Middle frontal gyrus (tissue), 1 donor: ENCODE measurements around the gene NEDD8.

ENCODE experiments used
- DNase-seq: peaks from one replicate; pipeline ENCODE4 v3.0.0-alpha.2; 2015; ENCODE audit warnings: low spot score; ENCODE audit errors: extremely low spot score

The NEDD8 gene

DNA sequence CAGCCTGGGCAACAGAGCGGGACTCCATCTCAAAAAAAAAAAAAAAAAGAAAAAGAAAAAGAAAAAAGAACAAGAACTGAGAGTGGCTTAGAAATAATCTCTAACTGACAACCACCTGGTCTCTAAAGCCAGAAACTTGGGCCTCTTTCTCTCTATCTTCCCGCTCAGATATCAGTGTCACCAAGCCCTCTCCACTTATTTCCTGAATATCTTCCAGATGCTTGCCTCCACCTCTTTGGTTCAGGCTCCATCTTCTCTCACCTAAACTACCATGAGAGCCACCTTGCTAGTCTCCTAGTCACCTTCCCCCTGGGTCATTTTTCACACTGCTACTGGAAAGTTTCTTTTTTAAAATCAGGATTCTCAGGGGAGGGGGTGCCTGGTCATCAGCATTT, 35.1 kb downstream of the NEDD8 start:
- DNase-seq: no peak

DNA sequence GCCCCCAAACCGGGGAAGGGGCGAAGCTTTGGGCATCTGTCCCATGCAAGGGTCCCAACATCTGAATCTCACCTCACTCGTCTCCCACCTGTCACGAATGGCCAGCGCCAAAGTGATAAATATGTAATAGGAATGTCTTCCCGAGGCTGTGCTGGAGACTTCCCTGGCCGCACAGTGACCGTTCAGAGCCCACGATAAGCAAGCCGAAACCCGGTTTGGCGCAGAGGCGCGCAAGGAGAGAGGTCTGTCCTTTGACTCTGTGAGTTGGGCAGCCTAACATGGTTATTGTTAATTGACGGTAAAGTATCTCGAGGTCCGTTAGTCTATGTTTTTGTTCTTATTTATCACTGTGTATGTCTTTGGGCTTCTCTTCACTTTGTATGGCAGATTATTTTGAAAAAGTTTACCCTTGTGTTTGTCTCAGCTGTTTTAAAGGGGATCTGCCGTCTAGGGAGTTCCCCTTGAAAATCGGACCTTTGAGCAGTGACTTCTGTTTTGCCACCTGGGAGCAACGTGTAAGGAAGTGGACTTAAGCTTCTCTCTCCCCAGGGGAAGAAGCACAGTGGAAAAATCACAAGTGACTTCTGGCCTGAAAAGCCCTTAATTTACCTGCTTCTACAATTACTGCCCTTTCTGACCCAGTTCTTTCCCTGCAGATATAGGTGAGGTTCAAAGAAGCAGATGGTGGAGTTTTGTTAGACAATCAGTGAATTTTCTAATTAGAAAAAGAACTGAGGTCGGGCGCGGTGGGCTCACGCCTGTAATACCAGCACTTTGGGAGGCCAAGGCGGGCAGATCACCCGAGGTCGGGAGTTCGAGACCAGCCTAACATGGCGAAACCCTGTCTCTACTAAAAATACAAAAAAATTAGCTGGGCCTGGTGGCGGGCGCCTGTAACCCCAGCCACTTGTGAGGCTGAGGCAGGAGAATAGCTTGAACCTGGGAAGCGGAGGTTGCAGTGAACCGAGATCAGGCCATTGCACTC, 35.8 kb downstream of the NEDD8 start:
- DNase-seq: no peak

DNA sequence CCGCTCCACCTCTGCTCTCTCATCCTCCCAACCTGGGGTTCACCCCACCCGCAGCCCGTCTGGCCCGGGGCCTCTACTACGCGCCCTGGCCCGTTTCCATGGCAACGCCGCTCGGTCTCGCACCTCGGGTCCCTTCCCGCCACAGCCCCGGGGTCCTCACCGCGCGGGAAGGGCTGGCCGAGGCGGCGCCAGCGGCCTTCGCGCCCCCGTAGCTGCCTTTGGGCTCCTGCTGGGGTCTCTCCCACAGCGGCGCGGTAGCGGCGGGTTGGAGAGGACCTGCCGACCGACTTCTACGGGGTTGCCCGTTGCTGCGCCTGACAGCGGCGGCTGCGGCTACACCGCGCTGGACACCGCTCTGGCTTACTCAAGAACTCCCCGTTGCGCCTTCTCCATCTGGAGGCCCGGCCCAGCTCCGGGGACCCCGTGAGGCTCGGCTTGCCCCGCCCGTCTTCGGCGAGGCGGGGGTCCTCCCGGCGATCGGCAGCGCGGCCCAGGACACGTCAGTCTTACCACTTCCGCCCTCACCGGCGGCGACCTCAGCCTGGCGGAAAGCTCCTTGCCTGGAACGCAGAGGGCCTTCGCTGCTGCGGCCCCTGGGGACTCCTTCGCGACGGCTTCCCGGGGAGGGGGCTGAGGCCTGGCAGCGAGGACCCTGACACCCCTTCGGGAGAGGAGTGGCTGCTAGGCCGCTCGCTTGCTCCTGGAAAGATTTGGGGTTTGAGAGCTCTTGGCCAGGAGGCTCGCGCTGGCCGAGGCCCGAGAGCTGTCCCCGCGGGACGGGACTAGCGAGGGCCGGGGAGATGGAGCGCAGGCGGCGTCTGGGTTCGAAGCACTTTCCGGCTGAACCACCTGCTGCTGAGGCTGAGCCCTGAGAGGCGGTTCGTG, 36.7 kb downstream of the NEDD8 start, which contains the start of gene TM9SF1:
TSS of gene TM9SF1 (minus strand) at position 256 of the 885 bp plus-strand sequence. CDS start 422 bp downstream, outside the sequence.
- DNase-seq: peak; percentile 58

DNA sequence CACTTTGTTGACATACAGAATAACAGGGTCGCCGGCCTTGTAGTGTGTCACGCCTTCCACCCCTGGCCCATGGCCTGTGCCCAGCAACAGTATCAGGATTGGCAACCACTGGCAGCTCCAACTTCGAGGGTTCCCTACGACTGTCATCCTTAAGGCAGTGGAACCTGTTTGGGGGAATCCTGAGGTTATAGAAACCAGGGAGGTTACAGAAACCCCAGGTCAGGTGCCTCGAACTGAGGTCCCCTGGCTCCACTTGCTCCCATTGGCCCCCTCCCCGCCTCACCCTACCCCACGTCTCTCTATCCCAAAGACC, 37.3 kb downstream of the NEDD8 start:
- DNase-seq: no peak

DNA sequence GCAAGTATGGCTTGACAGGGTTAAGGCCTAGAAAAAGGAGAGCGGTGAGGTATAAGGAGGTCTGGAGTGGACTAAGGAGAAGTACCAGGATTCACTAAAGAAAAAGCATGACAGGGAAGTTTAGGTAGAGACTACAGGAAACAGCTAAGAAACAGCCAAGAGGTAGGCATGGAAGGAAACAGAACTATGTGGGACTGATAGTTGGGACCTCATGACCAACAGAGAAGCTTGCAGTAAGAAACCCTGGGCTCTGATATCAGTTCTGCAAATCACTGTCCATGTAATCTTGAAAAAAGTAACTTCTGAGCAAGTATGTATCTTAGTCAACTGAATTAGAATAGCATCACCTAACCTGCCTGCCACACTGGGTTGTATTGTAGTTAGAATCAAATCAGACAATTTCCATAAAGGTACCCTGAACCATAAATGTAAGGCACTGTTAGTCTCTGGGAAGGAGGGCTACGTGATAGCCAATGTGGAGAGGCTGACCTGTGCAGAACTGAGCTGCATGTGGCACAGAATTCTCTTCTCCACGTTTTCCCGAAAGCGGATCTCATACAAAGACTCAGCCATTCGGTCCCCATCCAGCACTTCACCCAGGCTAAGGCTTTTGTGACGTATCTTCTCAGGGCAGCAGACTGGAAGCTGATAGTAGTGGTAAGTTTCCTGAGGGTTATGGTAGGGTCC, 37.8 kb downstream of the NEDD8 start:
- DNase-seq: no peak

DNA sequence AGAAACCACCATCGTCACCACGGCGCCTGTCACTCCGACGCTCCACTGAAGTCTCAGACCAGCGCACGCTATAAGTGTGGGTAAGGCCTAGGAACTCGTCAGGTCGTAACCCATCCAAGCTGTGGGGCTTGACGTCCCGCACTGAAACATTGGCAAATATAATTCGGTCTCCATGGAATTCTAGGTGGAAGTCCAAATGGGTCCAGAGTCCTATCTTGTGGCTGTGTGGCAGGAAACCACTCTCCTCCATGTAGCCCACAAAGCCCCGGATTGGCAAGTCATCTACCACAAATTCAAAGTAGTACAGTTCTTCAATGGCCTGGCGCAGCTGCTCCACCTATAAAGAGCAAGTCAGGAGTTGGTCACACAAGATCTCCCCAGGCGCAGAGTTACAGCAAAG, 39.2 kb downstream of the NEDD8 start:
- DNase-seq: no peak

DNA sequence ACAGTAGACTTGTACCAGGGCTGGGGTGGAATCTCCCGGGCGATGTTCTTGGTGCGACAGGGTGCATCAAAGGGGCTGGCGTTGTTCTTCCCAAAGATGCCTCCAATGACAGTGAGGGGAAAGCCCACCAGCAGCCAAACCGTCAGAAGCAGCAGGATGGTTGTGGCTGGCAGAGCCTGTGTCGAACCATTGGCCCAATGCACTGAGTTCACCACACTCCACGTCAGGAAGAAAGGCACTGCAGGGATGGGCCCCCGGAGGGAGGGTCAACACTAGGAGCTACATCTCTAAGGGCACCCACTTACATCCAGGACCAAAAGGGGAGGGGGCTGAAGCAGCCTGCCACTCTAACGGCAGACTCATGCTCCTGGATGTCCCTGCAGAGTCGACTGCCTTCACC, 41.8 kb downstream of the NEDD8 start:
- DNase-seq: no peak

DNA sequence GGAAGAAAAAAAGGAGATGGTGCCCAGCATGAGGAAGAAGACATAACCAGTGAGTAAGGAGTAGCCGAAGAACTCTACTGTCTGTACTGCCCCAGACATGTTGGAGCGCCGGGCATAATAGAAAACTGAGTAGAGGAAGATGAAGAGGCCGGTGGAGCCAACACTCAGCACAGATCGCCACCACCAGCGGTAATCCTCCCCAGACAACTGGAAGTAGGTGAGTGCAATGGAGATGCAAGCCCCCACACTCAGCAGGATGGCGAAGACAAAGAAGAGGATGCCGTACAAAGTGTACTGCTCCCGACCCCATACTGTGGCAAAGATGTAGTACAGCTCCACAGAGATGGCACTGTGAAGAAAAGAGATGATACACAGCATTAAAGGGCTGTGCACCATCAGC, 42.7 kb downstream of the NEDD8 start:
- DNase-seq: no peak

DNA sequence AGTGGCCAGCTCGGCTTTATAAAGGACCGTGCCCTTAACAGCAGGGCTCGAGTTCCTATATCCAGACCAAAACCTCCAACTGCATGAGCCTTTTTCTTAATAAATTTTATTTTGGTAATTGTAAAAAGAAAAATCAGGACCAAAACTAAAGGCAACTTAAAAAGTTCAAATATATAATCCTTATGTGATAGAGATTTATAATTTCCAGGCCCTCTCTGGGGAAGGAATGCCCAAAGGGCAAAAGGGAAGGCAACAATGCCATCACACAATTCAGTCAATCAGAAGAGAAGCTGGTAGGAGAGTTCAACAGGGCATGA, 43.1 kb downstream of the NEDD8 start:
- no peak for DNase-seq

DNA sequence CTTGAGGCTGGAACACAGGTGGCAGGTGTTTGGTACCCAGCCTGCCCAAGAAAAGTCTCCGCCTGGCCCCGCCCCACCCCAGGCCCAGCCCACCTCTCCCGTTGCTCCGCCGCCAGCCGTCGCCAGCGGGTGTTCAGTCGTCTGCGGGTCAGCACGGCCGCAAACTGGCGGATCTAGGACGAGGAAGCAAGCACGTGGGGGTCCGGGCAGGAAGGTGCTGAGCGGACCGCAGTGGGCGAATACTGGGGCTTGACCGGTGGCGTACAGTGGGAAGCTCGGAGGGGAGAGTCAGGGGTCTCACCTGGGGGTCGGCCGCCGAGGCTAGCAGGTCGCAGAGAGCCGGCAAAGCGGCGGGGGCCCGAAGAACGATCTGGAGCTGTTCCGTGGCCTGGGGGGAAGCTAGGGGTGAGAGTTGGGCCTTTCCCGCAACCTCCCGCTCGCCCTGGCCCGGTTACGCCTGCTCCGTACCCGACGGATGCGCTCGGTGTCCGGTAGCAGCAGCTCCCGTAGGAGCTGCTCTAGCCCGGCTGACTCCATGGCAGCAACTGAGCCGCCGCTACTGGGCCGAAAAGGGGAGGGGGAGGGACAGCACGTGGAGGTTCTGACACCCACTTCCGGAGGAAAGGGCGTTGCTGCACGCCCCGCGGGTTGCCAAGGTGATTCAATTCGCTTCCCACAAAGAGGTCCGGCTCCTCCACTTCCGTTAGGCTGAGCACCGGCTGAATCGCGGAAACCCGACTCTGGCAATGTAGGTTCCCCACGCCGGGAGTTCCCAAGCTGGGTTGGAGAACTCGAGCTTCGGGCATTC, 43.7 kb downstream of the NEDD8 start, which contains the start of gene IPO4:
TSS of gene IPO4 (minus strand) at position 566 of the 808 bp plus-strand sequence. CDS start at position 537, 29 bp downstream.
- DNase-seq: peak; percentile 91

DNA sequence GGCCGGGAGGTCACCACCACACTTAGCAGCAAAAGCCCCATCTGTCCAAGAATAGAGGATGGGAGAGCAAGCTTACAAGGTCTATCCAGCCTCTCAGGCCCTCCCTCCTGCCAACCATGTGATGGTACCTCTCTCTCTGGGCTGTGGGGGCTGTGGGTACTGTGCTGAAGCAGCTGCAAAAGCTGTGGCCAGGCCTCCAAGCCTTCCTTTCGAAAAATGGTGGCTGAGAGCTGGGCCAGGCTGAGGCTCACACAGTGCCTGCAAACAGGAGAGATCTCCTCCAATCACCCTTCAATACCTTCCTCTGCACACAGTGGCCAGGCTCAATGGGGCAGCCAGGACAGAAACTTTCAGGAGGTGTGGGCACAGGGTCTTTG, 44.6 kb downstream of the NEDD8 start:
- DNase-seq: no peak

DNA sequence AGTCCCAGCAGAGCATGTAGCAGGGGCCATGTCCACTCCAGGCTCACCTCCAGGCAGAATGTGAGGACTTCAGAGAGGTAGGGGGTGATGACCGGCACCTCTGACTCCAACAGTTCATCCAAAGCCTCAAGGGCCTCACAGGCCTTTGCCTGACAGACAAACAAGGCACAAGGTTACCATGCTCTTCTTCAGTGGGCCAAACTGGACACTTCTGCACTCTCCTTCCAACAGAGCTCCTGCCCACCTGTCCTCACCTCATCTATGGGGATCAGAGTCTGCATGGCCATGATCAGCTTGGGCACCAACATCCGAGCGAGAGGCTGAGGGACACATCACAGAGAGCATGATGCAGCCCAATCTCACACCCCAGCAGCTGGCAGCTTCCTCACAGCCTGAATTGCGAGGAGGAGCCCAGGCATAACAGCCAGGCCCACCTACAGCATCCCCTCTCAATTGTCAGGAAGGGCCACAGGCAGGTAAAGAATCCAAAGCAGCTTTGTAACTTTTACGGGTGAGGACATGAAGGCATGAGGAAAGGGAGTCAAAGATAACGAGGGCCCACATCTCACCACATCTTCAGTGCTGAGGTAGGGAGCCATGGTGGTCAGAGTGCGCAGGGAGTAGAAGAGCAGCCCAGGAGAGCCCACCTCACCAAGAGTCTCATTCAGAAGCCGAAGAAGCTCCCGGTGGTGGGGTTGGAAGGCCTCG, 45.2 kb downstream of the NEDD8 start:
- DNase-seq: no peak

DNA sequence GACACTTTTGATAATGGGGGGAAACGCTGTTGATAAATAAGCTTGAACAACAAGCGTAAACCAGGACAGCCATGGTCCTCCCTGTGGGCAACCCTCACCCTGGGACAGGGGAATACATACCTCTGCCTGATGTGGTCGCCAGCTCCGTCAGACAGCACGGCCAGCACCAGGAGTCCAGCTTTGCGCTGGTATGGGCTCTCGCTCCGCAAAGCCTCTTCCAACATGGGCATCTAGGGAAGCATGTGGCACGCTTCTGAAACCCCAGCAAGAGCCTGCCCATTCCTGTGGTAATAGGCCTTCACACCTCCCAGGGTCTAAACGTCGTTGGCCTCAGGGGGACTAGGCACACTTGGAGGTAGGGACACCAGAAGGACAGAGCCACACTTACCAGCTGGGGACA, 46.4 kb downstream of the NEDD8 start:
- no peak for DNase-seq

DNA sequence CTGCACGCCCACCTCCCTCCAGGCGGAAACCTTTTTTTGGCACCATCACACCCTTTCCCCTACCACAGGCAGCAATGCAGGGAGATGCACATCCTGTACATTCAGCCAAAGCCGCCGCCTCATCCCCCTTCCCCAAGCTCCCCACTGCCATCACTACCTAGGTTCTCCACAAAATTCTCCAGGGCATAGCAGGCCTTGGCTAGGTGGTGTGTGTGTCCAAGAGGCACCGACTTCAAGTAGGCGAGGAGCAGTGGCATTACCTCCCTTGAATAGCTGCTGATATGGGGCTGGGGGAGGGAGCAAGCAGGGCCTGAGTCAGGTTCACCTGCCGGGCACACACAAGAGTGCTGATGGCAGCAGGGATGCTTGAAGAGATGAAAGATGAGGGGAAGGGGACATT, 47.1 kb downstream of the NEDD8 start:
- DNase-seq: no peak

DNA sequence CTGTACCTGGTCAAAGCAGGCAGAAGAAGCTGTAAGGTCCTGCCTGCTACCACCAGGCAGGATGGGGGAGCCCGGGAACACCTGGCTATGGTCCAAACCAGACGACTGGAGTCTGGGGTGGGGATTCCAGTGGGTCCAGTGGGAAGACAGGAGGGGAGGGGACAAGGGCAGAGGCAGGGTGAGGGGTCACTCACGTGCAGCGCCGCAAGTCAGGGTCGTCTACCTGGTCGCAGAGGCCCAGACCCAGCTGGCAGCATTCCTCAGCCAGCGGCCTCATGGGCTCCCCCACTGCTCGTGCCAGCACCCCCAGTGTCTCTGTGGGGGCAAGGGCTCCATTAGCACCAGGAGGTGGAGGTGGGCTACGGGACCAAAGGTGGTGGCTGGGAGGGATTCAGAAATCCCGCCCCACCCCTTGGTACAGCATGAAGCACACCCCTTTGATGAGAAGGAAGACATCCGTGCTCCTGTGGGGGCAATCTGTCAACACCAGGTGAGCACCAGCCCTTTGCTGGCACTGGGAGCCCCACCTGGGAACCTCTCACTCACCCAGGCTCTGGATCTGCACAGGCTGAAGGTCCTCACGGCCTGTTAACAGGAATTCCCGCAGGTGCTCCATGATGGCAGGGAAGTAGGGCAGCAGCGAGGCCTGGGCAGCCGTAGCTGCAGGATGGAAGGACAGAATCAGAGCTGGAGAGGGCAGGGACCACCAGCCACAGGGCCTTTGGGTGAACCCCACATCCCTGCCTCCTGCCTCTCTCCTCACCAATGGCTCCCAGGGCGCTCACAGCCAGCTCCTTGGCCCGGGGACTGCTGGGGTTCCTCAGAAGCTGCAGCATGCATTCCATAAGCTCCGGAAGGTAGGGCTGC, 47.8 kb downstream of the NEDD8 start:
- no peak for DNase-seq

DNA sequence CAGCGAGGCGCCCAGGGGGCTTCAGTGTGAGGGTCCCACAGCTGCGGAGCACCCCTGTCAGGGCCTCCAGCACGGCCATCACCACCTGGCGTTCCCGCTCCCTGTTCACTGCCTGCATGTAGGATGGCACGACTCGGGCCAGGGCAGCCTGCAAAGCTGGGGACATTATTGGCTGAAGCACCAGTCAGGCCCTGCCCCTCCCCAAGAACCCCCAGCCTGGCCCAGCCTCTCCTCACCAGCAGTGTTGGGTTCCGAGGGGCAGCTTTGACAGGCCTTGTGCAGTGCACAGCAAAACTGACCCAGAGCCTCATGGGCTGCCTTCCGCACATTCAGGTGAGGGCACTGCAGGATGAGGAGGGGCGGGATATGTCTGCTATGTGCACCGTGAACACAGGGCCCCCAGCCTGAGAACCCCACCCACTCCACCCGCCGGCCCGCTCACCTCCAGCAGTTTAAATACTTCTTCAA, 49.1 kb downstream of the NEDD8 start:
- no peak for DNase-seq

DNA sequence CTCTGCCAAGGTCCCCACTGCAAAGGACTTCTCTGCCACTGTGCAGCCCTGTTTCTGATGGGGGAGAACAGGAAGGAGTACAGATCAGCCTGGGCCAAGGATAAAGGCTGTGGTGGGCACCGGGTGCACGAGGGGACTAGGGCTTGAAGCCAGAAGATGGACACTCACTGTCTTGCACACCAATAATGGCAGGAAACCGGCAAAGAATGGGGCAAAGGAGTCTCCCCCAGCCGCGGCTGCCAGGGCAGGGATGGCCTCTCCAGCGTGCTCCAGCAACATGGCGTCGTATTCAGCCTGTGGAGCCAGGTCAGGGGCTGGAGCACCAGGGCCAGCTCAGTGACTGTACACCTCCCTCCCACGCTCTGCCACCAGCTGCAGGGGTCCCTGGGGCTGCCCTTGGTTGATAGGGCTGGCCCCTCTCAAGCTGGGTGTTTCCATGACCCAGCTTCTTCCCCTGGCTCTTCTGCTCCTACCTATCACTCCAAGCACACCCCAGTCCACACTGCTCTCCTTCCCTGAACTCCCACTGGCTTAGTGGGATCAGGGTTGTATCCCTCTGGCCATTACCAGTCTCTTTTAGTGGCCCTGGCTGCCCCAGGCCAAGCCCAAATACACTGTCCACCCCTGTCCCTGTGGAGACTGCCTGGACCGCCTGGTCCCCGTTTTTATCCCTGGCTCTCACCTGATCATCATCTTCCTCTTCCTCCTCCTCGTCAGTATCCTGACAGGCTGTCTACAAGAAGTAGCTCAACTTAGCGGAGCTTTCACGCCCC, 49.9 kb downstream of the NEDD8 start:
- DNase-seq: no peak

DNA sequence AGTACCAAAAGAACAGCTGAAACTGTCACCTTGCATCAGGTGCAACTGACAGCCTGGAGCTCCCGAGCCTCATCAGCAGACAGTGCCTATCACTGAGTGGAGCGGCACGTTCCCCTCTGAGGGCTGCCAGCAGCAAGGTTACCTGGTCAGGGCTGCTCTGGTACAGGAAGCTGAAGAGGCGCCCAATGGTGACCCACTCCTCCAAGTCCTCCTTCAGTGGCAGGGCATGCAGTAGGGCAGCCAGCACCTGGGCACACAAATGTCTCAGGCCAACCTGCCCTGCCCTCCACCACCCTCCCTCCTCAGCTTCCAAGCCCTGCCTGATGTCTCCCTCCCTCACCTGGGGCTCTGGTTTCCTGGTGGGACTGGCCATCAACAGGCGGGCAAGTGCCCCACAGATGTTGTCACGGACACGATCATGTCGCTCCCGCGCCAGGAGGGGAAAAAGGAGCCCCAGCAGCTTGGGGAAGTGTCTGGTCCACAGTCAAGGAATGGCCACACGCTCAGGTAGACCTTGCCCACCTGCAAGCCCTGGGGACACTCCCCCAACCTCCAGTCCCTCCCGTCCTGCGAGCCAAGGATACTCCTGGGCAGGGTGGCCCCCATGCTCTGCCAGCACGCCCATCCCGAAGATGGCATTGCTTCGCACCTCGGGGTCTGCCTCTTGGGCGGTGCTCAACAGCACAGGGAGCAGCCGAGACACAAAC, 50.6 kb downstream of the NEDD8 start:
- DNase-seq: no peak
